ENCODE measurements around the gene GSTT4.

DNA sequence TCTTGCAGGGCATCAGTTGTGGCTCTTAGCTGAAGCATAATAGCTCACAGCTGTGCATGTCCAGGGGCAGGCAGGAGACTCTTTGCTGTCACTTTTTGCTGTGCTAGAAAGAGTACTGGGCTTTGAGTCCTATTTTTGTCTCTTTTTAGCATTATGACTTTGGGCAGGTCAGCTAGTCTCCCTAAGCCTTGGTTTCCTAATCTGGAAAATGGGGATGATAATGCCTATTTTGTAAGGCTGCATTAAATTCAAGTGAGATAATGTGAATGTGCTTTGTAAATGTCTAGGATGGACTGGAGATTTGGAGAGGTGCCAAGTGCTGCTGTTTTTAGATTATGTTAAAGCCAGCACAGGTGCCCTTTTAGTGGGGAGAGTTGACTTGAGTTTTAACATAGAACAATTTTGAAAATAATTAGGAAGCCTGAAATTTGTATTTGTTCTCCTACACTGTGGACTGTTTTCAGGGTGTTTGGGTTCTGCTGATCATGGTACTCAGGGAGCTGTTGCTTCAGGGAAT lies 25.0 kb upstream of the GSTT4 start:
- TF ChIP-seq LEF1 (IDR thresholded peaks at IDR 0.05; ENCODE audit: borderline replicate concordance): no peak
- no peak for TF ChIP-seq SUZ12 (IDR thresholded peaks at IDR 0.05)
- no peak for TF ChIP-seq NFRKB (IDR thresholded peaks at IDR 0.05)
- TF ChIP-seq FOXM1 (IDR thresholded peaks at IDR 0.05; ENCODE audit: borderline replicate concordance): no peak
- no peak for TF ChIP-seq HDGF (IDR thresholded peaks at IDR 0.05; ENCODE audit: borderline replicate concordance)
- TF ChIP-seq SP1 (IDR thresholded peaks at IDR 0.05): no peak
